HL-60 (cell line): Measurements from ENCODE around the gene TLX3.

Experiments used
- CTCF ChIP-seq: IDR thresholded peaks from one replicate; pipeline ENCODE4 v1.5.1; 2011; ENCODE audit warnings: low read length, control low read depth, inconsistent platforms; ENCODE audit not compliant: insufficient read depth
- GABPA ChIP-seq: IDR thresholded peaks from 2 replicates; pipeline ENCODE4 v1.6.1; 2012; ENCODE audit warnings: low read depth

- TF ChIP-seq CTCF (no peak), GABPA (no peak)
These were observed 44.2 kb upstream of the TLX3 start for GRCh38 chr5:171264843-171265242.
